Activated CD4-positive, alpha-beta T cell treated with anti-CD3 and anti-CD28 coated beads, Interleukin-2, amount 50 U/mL, for 24 hours (primary cell): ENCODE results near the gene HEXIM2.
"Not testable (repeated sequence)": the region's sequence is repeated elsewhere in the genome, so short reads cannot be mapped to it uniquely, and the experiment has no call there.

ENCODE experiments used
- DNase-seq, 2 donors: peaks; one replicate each; pipeline ENCODE4 v3.0.0-alpha.2; 2020; ENCODE audit warnings: low read depth in 1 of 2, low spot score in 1 of 2

The HEXIM2 gene

DNA sequence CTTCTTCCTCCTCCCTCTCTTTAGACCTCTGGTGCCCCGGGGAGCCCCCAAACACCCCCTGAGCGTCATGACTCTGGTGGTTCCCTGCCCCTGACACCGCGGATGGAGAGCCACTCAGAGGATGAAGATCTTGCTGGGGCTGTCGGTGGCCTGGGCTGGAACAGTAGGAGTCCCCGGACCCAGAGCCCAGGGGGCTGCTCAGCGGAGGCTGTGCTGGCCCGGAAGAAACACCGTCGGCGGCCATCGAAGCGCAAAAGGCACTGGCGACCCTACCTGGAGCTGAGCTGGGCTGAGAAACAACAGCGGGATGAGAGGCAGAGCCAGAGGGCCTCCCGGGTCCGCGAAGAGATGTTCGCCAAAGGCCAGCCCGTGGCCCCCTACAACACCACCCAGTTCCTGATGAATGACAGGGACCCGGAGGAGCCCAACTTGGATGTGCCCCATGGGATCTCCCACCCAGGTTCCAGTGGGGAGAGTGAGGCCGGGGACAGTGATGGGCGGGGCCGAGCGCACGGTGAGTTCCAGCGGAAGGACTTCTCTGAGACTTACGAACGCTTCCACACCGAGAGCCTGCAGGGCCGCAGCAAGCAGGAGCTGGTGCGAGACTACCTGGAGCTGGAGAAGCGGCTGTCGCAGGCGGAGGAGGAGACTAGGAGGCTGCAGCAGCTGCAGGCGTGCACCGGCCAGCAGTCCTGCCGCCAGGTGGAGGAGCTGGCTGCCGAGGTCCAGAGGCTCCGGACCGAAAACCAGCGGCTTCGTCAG, 7.5 kb downstream of the HEXIM2 start:
- no peak for DNase-seq

GRCh38 chr17:45170280-45170930, 8.7 kb downstream of the HEXIM2 start:
- no peak for DNase-seq

DNA sequence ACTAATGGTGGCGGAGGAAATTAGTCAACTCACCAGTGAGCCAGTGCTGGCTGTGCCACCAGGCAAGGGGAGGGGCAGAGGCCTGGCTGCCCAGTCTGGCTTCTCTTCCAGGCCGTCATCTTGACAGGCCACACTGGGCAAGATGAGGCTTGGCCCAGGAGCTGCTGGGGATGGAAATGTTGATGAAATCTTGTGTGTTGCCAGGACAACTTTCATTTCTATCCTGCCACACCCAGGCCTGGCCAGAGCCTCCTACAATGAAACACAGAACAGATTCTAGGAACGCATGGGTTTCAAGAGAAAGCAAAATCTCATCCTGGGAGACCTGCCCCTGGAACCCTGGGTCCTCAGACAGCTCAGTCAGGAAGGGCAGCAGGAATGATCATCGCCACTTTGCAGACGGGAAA, 9.3 kb downstream of the HEXIM2 start:
- DNase-seq, result no peak

DNA sequence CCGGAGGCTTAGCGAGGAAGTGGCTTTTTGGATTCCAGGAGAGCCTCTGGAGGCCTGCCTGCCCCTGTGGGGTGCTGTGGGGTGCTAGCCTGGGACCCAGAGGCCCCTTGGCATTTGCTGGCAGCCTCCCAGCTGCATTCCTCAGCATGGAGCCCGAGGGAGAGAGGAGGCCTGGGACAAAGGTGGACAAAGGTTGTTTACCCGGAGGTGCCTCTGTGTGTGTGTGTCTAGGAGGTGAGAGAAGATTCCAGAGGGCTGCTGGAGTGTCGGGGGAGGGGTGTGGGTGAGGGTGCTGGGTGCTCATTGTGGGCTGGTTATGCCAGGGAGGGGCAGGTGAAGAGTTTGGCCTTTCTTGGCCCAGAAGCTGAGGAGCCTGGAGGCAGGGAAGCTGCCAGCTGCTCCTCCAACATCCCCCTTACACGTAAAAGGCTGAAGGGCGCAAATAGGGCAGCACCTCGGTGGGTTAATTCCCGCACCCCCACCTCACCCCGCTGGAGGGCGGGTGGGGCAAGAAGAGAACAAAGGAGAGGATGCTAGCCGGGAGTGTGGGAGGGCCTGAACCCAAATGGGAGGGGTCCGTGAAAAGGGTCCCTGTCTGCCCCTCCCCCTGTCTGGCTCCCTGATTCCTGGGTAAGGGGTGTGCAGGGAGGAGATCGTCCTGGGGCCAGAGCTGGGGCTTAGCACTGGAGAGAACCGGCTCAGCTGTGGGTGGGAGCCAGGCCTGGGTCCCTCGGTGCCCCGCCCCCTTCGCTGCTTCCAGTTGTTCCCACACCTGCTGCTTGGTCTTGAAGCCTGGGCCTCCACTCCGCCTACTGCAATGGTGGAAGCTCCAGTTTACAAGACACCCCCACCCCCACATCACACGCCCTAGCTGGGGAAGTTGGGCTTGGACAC, 9.9 kb downstream of the HEXIM2 start:
- no peak for DNase-seq

GRCh38 chr17:45172232-45172540, 10.5 kb downstream of the HEXIM2 start:
- DNase-seq, result no peak

GRCh38 chr17:45172541-45173286, 11.0 kb downstream of the HEXIM2 start:
- DNase-seq, result peak; percentile 19 to 54

GRCh38 chr17:45175759-45176115, 14.1 kb downstream of the HEXIM2 start:
- no peak for DNase-seq

GRCh38 chr17:45177563-45177962, 15.9 kb downstream of the HEXIM2 start:
- DNase-seq, result no peak

- DNase-seq, result no peak
Observed at GRCh38 chr17:45184144-45184543, 22.5 kb downstream of the HEXIM2 start.

DNA sequence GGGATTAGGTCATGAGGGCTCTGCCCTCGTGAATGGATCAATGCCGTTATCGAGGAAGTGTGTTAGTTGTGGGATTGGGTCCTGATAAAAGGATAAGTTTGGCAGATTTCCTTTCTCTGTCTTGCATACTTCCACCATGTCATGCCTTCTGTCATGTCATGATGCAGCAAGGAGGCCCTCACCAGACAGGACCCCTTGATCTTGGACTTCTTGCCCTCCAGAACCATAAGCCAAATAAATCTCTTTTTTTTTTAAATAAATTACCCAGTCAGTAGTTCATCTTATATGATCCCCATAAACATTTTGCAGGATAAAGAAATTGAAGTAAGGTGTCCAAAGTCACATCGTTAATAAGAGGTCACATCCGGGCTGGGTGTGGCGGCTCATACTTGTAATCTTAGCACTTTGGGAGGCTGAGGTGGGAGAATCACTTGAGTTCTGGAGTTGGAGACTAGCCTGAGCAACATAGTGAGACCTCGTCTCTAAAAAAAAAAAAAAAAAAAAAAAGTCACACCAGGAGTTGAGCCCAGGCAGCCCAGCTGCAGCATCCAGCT, 25.2 kb downstream of the HEXIM2 start:
- DNase-seq, result no peak

- no peak for DNase-seq
Observed at GRCh38 chr17:45189009-45189408, 27.3 kb downstream of the HEXIM2 start.

- no peak for DNase-seq
Observed at GRCh38 chr17:45190503-45191255, 29.0 kb downstream of the HEXIM2 start.

DNA sequence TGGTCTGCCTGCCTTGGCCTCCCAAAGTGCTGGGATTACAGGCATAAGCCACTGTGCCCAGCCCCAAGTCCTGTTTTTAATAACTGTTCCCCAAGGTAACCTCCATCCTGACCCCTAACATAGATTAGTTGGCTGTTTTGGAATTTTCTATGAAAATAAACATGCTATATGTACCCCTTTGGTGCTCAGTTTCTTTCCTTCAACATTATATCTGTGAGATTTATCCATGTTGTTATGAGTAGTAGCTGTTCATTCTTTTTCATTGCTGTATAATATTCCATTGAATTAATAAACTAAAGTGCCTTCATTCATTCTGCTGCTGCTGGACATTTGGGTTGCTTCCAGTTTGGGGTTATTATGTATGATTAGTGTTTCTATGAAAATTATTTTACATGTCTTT, 33.7 kb downstream of the HEXIM2 start:
- DNase-seq, result no peak

DNA sequence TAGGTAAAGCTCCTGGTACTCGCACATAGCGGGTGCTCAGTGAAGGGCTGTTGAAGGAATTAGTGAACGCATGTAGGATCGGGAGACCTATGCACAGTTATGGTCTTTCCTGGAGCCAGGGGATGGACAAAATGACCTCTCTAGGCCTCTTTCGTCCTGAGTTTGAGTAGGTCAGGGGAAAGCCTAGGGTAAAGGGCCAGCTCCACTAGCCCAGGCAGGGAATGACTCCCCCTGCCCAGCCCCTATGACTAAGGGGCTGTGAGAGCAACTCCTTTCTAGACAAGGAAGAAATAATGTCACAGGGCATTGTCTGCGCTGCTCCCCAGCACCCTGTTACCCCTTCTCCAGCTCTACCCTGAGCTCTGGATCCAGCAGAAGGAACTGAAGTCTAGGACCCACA, 35.4 kb downstream of the HEXIM2 start:
- DNase-seq, result no peak

- peak; percentile 80 to 83 for DNase-seq
Observed at GRCh38 chr17:45197555-45198334, 36.1 kb downstream of the HEXIM2 start.

GRCh38 chr17:45200701-45201100, 39.0 kb downstream of the HEXIM2 start:
- DNase-seq, result no peak

DNA sequence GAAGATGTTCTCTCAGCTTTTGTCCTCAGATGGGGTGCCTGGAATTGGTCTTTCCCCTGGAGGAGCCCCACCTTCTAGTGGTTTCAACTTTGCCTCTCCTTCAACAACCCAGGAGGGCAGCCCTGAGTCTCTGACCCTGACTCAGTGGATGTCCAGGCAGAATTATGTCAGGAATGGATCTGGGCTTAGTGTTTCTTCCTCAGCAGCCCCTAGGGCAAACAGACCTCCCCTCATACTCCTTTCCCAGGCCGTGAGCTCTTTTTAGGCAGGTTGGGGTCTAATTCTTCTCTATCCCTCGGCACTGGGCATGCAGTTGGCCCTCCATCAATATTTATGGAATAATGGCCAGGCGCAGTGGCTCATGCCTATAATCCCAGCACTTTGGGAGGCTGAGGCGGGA, 39.8 kb downstream of the HEXIM2 start:
- no peak for DNase-seq

DNA sequence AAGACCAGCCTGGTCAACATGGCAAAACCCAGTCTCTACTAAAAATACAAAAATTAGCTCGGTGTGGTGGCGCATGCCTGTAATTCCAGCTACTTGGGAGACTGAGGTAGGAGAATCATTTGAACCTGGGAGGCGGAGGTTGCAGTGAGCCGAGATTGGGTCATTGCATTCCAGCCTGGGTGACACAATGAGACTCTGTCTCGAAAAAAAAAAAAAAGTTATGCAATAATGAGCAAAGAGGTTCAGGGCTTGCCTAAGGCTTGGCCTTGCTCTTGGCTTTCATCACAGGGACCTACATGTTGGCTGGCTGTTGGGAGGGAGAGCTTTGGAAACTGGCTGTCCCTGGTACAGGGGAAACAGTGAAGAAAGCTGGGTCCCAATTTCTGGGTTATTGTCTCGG, 40.2 kb downstream of the HEXIM2 start:
- not testable (repeated sequence) for DNase-seq

GRCh38 chr17:45218895-45219661, 57.4 kb downstream of the HEXIM2 start:
- peak; percentile 87 for DNase-seq
